ENCODE data around the gene GPRIN3.

Gene GPRIN3

GRCh38 chr4:89307446-89308160 lies at the start of gene GPRIN3:
Gene GPRIN3 (minus strand): TSS chr4:89307800. CDS start chr4:89250110, 57,690 bp downstream.
- DNase-seq (ENCODE audit: low read depth) = peak; percentile 9

- no peak for DNase-seq (ENCODE audit: low read depth)
Measured at GRCh38 chr4:89357340-89357739, 49.7 kb upstream of the GPRIN3 start.

GRCh38 chr4:89356086-89356485 lies 48.5 kb upstream of the GPRIN3 start:
- DNase-seq (ENCODE audit: low read depth) = no peak

- DNase-seq (ENCODE audit: low read depth) = no peak
Measured at GRCh38 chr4:89353514-89353913, 45.9 kb upstream of the GPRIN3 start.

- no peak for DNase-seq (ENCODE audit: low read depth)
Measured at GRCh38 chr4:89352541-89352940, 44.9 kb upstream of the GPRIN3 start.

GRCh38 chr4:89351201-89351600 lies 43.6 kb upstream of the GPRIN3 start:
- DNase-seq (ENCODE audit: low read depth) = no peak

- DNase-seq (ENCODE audit: low read depth) = no peak
Measured at GRCh38 chr4:89347363-89348025, 39.9 kb upstream of the GPRIN3 start.

- no peak for DNase-seq (ENCODE audit: low read depth)
Measured at GRCh38 chr4:89344571-89344970, 37.0 kb upstream of the GPRIN3 start.

- DNase-seq (ENCODE audit: low read depth) = no peak
Measured at GRCh38 chr4:89338206-89338605, 30.6 kb upstream of the GPRIN3 start.

GRCh38 chr4:89337681-89338080 lies 30.1 kb upstream of the GPRIN3 start:
- no peak for DNase-seq (ENCODE audit: low read depth)

GRCh38 chr4:89336818-89337420 lies 29.3 kb upstream of the GPRIN3 start:
- DNase-seq (ENCODE audit: low read depth) = no peak

GRCh38 chr4:89334830-89335229 lies 27.2 kb upstream of the GPRIN3 start:
- DNase-seq (ENCODE audit: low read depth) = no peak

- DNase-seq (ENCODE audit: low read depth) = no peak
Measured at GRCh38 chr4:89334311-89334710, 26.7 kb upstream of the GPRIN3 start.

- no peak for DNase-seq (ENCODE audit: low read depth)
Measured at GRCh38 chr4:89331686-89332544, 24.3 kb upstream of the GPRIN3 start.

GRCh38 chr4:89331197-89331596 lies 23.6 kb upstream of the GPRIN3 start:
- no peak for DNase-seq (ENCODE audit: low read depth)

- DNase-seq (ENCODE audit: low read depth) = no peak
Measured at GRCh38 chr4:89329280-89329679, 21.7 kb upstream of the GPRIN3 start.

- peak; percentile 31 for DNase-seq (ENCODE audit: low read depth)
Measured at GRCh38 chr4:89324671-89325070, 17.1 kb upstream of the GPRIN3 start.

GRCh38 chr4:89322671-89323070 lies 15.1 kb upstream of the GPRIN3 start:
- no peak for DNase-seq (ENCODE audit: low read depth)

- DNase-seq (ENCODE audit: low read depth) = no peak
Measured at GRCh38 chr4:89319756-89320155, 12.2 kb upstream of the GPRIN3 start.

GRCh38 chr4:89316931-89317366 lies 9.3 kb upstream of the GPRIN3 start:
- peak; percentile 54 for DNase-seq (ENCODE audit: low read depth)

- no peak for DNase-seq (ENCODE audit: low read depth)
Measured at GRCh38 chr4:89316211-89316610, 8.6 kb upstream of the GPRIN3 start.

- DNase-seq (ENCODE audit: low read depth) = peak; percentile 29
Measured at GRCh38 chr4:89314291-89314690, 6.7 kb upstream of the GPRIN3 start.

Measured in EH (cell line).